Endometrial microvascular endothelial cells (primary cell): Measurements from ENCODE around the gene MTUS2. TPM values are rescaled to one million over a fixed set of nuclear protein-coding genes. Genes with fewer than 3 reads are reported as not detected.
"Not testable (repeated sequence)": the region's sequence is repeated elsewhere in the genome, so short reads cannot be mapped to it uniquely, and the experiment has no call there.

Source experiments
- in situ Hi-C: cut with HindIII; loops from 2 replicates; pipeline ENCODE4 v1.10.0; 2017; ENCODE audit warnings: low sequenced_read_pairs, low pct_unique_long_range_greater_than_20kb; ENCODE audit errors: inconsistent ontology term
- total RNA-seq: library from RNA; depleted of rRNA; stranded (reverse); fragments of >200 nt; gene quantifications from one replicate; pipeline ENCODE4 v1.2.3, GENCODE V29; 2015; ENCODE audit errors: inconsistent ontology term

MTUS2 gene
- total RNA-seq, 1 donor from 2014 or later = not detected

- in situ Hi-C loops = no loop called here
Observed at GRCh38 chr13:29174093-29174492, 354.0 kb downstream of the MTUS2 start.

- in situ Hi-C loops = no loop called here
Observed at GRCh38 chr13:29175250-29175873, 355.2 kb downstream of the MTUS2 start.

GRCh38 chr13:29180055-29180454 is 359.9 kb downstream of the MTUS2 start:
- in situ Hi-C loops = no loop called here

GRCh38 chr13:29182216-29182615 is 362.1 kb downstream of the MTUS2 start:
- in situ Hi-C loops = no loop called here

- in situ Hi-C loops = no loop called here
Observed at GRCh38 chr13:29185926-29186325, 365.8 kb downstream of the MTUS2 start.

- in situ Hi-C loops = no loop called here
Observed at GRCh38 chr13:29187584-29187983, 367.4 kb downstream of the MTUS2 start.

GRCh38 chr13:29190298-29190697 is 370.2 kb downstream of the MTUS2 start:
- in situ Hi-C loops = no loop called here

- in situ Hi-C loops = no loop called here
Observed at GRCh38 chr13:29193083-29193482, 372.9 kb downstream of the MTUS2 start.

- in situ Hi-C loops = no loop called here
Observed at GRCh38 chr13:29195456-29195855, 375.3 kb downstream of the MTUS2 start.

GRCh38 chr13:29196409-29197074 is 376.4 kb downstream of the MTUS2 start:
- in situ Hi-C loops = no loop called here

- in situ Hi-C loops = not testable (repeated sequence)
Observed at GRCh38 chr13:29202753-29203152, 382.6 kb downstream of the MTUS2 start.

GRCh38 chr13:29204651-29205050 is 384.5 kb downstream of the MTUS2 start:
- in situ Hi-C loops = no loop called here

- in situ Hi-C loops = no loop called here
Observed at GRCh38 chr13:29210676-29211075, 390.5 kb downstream of the MTUS2 start.

- in situ Hi-C loops = not testable (repeated sequence)
Observed at GRCh38 chr13:29211162-29211561, 391.0 kb downstream of the MTUS2 start.

GRCh38 chr13:29222458-29222857 is 402.3 kb downstream of the MTUS2 start:
- in situ Hi-C loops = no loop called here

- in situ Hi-C loops = no loop called here
Observed at GRCh38 chr13:29224206-29224605, 404.1 kb downstream of the MTUS2 start.

GRCh38 chr13:29227576-29227975 is 407.4 kb downstream of the MTUS2 start:
- in situ Hi-C loops = no loop called here

- in situ Hi-C loops = no loop called here
Observed at GRCh38 chr13:29230299-29230845, 410.2 kb downstream of the MTUS2 start.

GRCh38 chr13:29239653-29240525 is 419.8 kb downstream of the MTUS2 start:
- in situ Hi-C loops = no loop called here
